Spleen (tissue), 7 donors: ENCODE measurements around the gene SCFD2.
"Not testable (repeated sequence)": the region's sequence is repeated elsewhere in the genome, so short reads cannot be mapped to it uniquely, and the experiment has no call there.

Experiments used
- POLR2A ChIP-seq, 3 donors: fragments of 450-650 bp; IDR thresholded peaks; one replicate each; pipeline ENCODE4 v1.5.1; 2017; ENCODE audit warnings: antibody characterized with exemption in 3 of 3, mild to moderate bottlenecking in 1 of 3
- POLR2AphosphoS5 ChIP-seq, 3 donors: sonication (generic); formaldehyde crosslinking; IDR thresholded peaks; one replicate each; pipeline ENCODE4 v1.5.1; 2017; ENCODE audit warnings: antibody characterized with exemption in 3 of 3
- TF ChIP-seq, protein P1 (sequence below), 11 experiments: fragments of 200-600 bp in 7 of 11; fragments of 450-650 bp in 4 of 11; sonication (generic) in 4 of 11; IDR thresholded peaks in 8 of 11; conservative IDR thresholded peaks in 3 of 11; 1 replicate in 7 of 11; 2 replicates in 4 of 11; pipeline versions ENCODE4 v1.4.0 to v1.8.0; 2016 to 2021; ENCODE audit warnings: antibody characterized with exemption in 11 of 11, inconsistent platforms in 4 of 11, mild to moderate bottlenecking in 1 of 11
- donor health status: DM: no; HTN: no; CAD: no; lungs with moderate emphysema.
- donor health status: DM: no; HTN: no; CAD: no.
- donor health status: DM: no; HTN: no; CAD: no.

DNA sequence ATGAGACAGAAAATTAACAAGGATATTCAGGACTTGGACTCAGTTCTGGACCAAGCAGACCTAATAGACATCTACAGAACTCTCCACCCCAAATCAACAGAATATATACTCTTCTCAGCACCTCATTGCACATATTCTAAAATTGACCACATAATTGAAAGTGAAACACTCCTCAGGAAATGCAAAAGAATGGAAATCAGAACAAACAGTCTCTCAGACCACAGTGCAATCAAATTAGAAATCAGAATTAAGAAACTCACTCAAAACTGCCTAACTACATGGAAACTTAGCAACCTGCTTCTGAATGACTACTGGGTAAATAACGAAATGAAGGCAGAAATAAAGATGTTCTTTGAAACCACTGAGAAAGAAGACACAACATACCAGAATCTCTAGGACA lies 333.0 kb downstream of the SCFD2 start:
- TF ChIP-seq, protein P1, sequence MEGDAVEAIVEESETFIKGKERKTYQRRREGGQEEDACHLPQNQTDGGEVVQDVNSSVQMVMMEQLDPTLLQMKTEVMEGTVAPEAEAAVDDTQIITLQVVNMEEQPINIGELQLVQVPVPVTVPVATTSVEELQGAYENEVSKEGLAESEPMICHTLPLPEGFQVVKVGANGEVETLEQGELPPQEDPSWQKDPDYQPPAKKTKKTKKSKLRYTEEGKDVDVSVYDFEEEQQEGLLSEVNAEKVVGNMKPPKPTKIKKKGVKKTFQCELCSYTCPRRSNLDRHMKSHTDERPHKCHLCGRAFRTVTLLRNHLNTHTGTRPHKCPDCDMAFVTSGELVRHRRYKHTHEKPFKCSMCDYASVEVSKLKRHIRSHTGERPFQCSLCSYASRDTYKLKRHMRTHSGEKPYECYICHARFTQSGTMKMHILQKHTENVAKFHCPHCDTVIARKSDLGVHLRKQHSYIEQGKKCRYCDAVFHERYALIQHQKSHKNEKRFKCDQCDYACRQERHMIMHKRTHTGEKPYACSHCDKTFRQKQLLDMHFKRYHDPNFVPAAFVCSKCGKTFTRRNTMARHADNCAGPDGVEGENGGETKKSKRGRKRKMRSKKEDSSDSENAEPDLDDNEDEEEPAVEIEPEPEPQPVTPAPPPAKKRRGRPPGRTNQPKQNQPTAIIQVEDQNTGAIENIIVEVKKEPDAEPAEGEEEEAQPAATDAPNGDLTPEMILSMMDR (IDR thresholded peaks at IDR 0.05 in 8 of 11, conservative IDR thresholded peaks at IDR 0.05 in 3 of 11), result not testable (repeated sequence)
- not testable (repeated sequence) for TF ChIP-seq POLR2A, POLR2AphosphoS5 (IDR thresholded peaks at IDR 0.05)
